Thymus (tissue), 11 donors: ENCODE results near the gene TPTE. TPM values are rescaled to one million over a fixed set of nuclear protein-coding genes. Genes with fewer than 3 reads are reported as not detected.
"Not testable (repeated sequence)": the region's sequence is repeated elsewhere in the genome, so short reads cannot be mapped to it uniquely, and the experiment has no call there.

ENCODE experiments used
- DNase-seq, 9 donors: peaks; one replicate each; pipeline ENCODE4 v3.0.0-alpha.2; 2013; ENCODE audit warnings: low spot score in 9 of 9, low read depth in 6 of 9, missing footprints in 1 of 9
- H3K27ac ChIP-seq, 2 donors: one replicate each; pipeline ENCODE4 v1.5.1; 2013; ENCODE audit warnings: control low read depth in 1 of 2, low read depth in 1 of 2, low read length in 1 of 2, mild to moderate bottlenecking in 1 of 2, moderate library complexity in 1 of 2
- H3K27me3 ChIP-seq, 2 donors: one replicate each; pipeline ENCODE4 v1.5.1; 2013; ENCODE audit warnings: low read length in 1 of 2; ENCODE audit not compliant: control insufficient read depth in 2 of 2, insufficient read depth in 1 of 2
- H3K36me3 ChIP-seq, 2 donors: one replicate each; pipeline ENCODE4 v1.5.1; 2013; ENCODE audit warnings: low read length in 1 of 2, mild to moderate bottlenecking in 1 of 2, moderate library complexity in 1 of 2; ENCODE audit not compliant: control insufficient read depth in 2 of 2, insufficient read depth in 2 of 2
- H3K4me1 ChIP-seq, 2 donors: one replicate each; pipeline ENCODE4 v1.5.1; 2013; ENCODE audit warnings: low read length in 2 of 2; ENCODE audit not compliant: control insufficient read depth in 2 of 2, insufficient read depth in 2 of 2
- H3K4me3 ChIP-seq, 2 donors: one replicate each; pipeline ENCODE4 v1.5.1; 2013; ENCODE audit warnings: low read length in 2 of 2, control low read depth in 1 of 2, mild to moderate bottlenecking in 1 of 2
- H3K9me3 ChIP-seq, 2 donors: one replicate each; pipeline ENCODE4 v1.5.1; 2013; ENCODE audit warnings: low read length in 1 of 2, mild to moderate bottlenecking in 1 of 2; ENCODE audit not compliant: control insufficient read depth in 2 of 2, insufficient read depth in 1 of 2
- WGBS: extraction: QIAGEN DNeasy Blood & Tissue Kit; methylation state at CpG from one replicate; pipeline ENCODE4 v1.1.7; 2013; 5-methylcytosine and 5-hydroxymethylcytosine counted together
- polyA plus RNA-seq: library from polyadenylated mRNA; stranded (reverse); fragments of 200-250 nt; gene quantifications from one replicate; pipeline ENCODE4 v1.2.3, GENCODE V29; 2013
- total RNA-seq: library from RNA; stranded (reverse); fragments of 120-200 nt; gene quantifications from one replicate; pipeline ENCODE4 v1.2.4, GENCODE V29; 2013
- donor health status: healthy.

Gene TPTE
- total and polyA plus RNA-seq, 2 donors: not detected

DNA sequence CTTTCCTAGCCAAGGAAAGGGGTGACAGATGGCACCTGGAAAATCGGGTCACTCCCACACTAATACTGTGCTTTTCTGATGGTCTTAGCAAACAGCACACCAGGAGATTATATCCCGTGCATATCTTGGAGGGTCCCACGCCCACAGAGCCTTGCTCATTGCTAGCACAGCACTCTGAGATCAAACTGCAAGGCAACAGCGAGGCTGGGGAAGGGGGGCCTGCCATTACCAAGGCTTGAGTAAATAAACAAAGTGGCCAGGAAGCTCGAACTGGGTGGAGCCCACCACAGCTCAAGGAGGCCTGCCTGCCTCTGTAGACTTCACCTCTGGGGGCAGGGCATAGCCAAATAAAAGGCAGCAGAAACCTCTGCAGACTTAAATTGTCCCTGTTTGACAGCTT lies 109.9 kb downstream of the TPTE start:
- H3K9me3 ChIP-seq, H3K27me3 ChIP-seq, H3K4me3 ChIP-seq, H3K27ac ChIP-seq, DNase-seq, H3K36me3 ChIP-seq, H3K4me1 ChIP-seq: not testable (repeated sequence)
- WGBS: 73% methylated on average over 5 of the region's 5 CpGs

DNA sequence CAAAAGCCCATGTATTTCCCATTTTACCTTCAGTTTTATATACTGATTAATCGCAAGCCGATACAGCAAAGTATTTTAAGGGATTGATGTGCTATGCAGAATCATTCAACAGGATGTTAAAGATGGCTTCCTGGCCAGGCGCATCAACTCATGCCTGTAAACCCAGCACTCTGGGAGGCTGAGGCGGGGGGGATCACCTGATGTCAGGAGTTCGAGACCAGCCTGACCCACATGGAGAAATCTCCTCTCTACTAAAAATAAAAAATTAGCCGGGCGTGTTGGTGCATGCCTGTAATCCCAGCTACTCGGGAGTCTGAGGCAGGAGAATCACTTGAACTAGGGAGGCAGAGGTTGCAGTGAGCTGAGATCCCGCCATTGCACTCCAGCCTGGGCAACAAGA lies 116.8 kb downstream of the TPTE start:
- H3K9me3 ChIP-seq, DNase-seq, H3K27me3 ChIP-seq, H3K4me3 ChIP-seq, H3K36me3 ChIP-seq, H3K4me1 ChIP-seq, H3K27ac ChIP-seq: not testable (repeated sequence)
- 66% methylated on average over 9 of the region's 9 CpGs for WGBS

DNA sequence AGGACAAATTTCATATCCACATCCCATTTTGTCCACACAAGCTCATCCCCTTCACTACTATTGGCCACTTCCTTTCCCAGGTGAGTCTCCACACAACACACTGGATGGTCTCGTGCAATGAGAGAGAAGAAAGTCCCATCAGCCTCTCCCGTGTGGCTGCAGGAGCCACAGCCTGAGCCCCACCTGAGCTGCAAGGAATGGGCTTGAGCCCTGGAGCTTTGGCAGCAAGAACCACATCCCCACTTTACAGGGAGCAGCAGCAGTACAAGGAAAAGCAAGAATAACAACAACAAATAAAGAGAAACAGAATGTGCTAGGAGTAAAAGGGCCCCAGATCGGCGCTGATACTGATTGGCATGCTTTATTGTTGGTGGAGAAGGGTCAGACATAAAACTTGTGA lies 117.7 kb downstream of the TPTE start:
- H3K27ac ChIP-seq: no peak overlapping the region
- peaks cover 3 to 6% of the 10 kb centered on the region in 2 donors for H3K9me3 ChIP-seq
- H3K4me3 ChIP-seq: no peak overlapping the region
- H3K27me3 ChIP-seq: no peaks in the 10 kb centered on the region
- no peaks in the 10 kb centered on the region for H3K4me1 ChIP-seq
- WGBS: 72% methylated on average over 4 of the region's 4 CpGs
- DNase-seq: no peak
- no peaks in the 10 kb centered on the region for H3K36me3 ChIP-seq

DNA sequence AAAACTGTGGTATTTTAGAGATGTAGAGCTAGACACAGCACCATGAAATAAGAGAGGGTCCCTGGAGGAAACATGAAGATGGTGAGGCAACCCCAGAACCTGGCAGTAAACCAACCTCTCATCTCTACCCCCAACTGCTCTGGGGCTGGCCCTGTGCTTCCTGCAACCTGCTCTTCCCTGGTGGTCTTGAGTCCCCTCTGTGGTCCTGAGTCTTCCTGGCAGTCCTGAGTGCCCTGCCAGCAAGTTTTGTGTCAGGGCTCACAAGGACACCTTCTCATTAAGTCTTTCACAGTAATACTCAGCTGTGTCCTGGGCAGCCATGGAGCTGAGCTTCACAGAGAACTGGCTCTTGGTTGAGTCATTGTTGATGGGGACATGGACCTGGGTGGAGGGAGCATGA lies 118.4 kb downstream of the TPTE start:
- H3K4me3 ChIP-seq, H3K27me3 ChIP-seq, H3K4me1 ChIP-seq, H3K9me3 ChIP-seq, H3K36me3 ChIP-seq, DNase-seq, H3K27ac ChIP-seq: not testable (repeated sequence)

DNA sequence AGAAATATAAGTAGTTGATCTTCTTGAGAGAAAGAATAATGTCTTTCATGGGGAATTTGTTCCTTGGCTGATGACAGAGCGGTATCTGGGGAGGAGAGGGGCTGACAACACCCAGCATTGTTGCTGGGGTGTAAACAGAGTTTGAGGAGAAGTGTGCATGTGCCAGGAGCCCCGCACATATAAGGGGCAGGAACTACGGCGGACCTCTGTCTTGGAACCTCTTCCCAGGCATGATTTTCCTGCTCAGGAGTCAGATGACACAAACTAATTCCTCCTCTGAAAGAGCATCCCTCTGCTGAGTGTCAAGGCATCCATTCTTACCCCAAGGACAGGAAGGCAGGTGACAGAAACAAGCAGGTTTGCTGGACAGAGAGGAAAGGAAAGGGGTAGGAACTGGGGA lies 119.1 kb downstream of the TPTE start:
- no peaks in the 10 kb centered on the region for H3K36me3 ChIP-seq
- no peak for DNase-seq
- H3K9me3 ChIP-seq: peaks cover 3 to 6% of the 10 kb centered on the region in 2 donors
- no peak overlapping the region for H3K27ac ChIP-seq
- WGBS: 55% methylated on average over 4 of the region's 4 CpGs
- H3K4me1 ChIP-seq: no peaks in the 10 kb centered on the region
- H3K4me3 ChIP-seq: no peak overlapping the region
- H3K27me3 ChIP-seq: no peaks in the 10 kb centered on the region

DNA sequence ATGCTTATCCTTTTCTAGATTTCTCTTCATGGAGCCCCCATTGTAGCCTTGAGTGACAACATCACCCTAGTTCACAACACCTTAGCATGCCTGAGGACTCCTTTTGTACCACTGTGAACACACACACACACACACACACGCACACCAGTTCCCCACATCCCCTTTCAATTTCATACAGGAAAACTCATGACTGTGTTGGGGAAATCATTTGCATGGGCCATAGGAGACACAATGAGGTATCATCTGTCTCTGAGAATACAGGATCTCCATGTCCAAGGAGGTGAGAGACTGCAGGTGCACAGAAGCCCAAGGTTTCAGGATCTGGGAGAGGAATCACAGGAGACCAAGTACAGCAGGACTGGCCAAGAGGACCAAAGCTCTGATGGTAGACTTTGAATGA lies 119.7 kb downstream of the TPTE start:
- H3K27me3 ChIP-seq: no peaks in the 10 kb centered on the region
- no peaks in the 10 kb centered on the region for H3K36me3 ChIP-seq
- H3K4me1 ChIP-seq: no peaks in the 10 kb centered on the region
- H3K27ac ChIP-seq: no peak overlapping the region
- 81% methylated on average over 1 of the region's 1 CpG for WGBS
- H3K4me3 ChIP-seq: no peak overlapping the region
- no peak for DNase-seq
- peaks cover 3 to 6% of the 10 kb centered on the region in 2 donors for H3K9me3 ChIP-seq

DNA sequence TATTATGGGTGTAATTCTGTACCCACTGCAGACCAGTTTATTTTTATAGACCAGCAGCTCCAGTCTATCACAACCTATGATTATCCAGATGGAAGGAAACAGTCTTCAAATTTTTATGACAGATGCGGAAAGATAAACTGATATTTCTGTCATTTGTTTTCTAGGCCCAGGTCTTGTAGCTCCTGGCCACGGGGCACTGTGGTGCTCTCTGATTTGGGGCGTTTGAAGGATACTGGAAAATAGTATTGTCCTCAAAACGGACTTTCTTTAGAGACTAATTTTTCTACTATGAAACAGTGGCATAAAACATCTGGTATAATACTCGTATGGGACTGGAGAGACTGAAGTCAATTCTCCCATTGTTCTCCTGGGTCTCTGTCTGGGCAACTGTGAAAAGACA lies 124.3 kb downstream of the TPTE start:
- 60% methylated on average over 4 of the region's 5 CpGs for WGBS
- not testable (repeated sequence) for H3K36me3 ChIP-seq, H3K27me3 ChIP-seq, H3K9me3 ChIP-seq, DNase-seq, H3K4me1 ChIP-seq, H3K27ac ChIP-seq, H3K4me3 ChIP-seq

DNA sequence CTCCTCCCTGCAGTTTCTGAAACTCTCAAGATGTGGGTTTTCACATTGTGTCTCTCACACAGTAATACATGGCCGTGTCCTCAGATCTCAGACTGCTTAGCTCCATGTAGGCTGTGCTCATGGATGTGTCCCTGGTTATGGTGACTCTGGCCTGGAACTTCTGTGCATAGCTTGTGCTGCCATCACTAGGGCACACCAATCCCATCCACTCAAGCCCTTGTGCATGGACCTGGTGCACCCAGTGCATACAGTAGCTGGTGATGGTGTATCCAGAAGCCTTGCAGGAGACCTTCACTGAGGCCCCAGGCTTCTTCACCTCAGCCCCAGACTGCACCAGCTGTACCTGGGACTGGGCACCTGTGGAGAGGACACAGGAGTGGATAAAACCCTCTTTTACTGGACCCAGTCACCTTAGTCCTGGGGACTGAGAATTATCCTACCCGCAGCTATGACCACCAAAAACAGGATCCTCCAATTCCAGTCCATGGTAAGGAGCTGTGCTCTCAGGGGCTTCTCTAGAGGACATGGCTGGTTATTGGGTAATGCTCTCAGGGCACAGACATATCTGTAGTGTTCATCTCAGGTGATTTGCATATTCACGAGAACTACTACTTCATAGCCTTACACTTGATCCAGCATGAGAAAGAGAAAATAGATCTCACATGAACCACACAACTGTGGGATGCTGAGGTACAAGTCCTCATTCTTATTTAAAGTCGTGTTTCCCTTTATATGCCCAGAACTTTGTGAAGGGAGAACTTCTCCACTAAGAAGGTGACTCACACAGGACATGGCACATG lies 128.2 kb downstream of the TPTE start:
- H3K9me3 ChIP-seq, H3K36me3 ChIP-seq, DNase-seq, H3K27ac ChIP-seq, H3K4me3 ChIP-seq, H3K27me3 ChIP-seq, H3K4me1 ChIP-seq: not testable (repeated sequence)
- 69% methylated on average over 4 of the region's 4 CpGs for WGBS

DNA sequence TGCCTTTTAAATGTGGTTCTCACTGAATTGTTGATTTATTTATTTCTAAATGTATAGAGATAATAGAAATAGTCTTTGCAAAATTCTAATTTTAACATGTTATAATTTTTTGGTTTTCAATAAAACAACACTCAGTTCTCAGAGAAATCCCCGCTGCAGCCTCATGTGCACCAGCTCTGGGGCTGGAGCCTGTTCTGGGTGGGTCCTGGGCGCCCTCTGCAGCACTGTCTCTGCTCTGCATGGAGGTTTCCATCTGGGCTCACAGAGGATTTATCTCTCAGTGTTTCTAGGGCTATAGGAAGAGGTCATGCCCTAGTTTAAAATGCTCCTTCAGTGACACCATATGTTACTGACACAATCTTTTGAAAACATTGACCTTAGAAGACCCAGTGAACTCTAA lies 128.9 kb downstream of the TPTE start:
- not testable (repeated sequence) for H3K27ac ChIP-seq, DNase-seq, H3K36me3 ChIP-seq, H3K9me3 ChIP-seq, H3K4me1 ChIP-seq, H3K27me3 ChIP-seq, H3K4me3 ChIP-seq
- WGBS: 28% methylated on average over 2 of the region's 2 CpGs
